A673 (cell line): ENCODE results near the gene SAMD13. TPM values are rescaled to one million over a fixed set of nuclear protein-coding genes. Genes with fewer than 3 reads are reported as not detected.

Experiments used
- BruUV-seq: library from RNA; stranded (reverse); fragments of 400-500 nt; replicated peaks from 2 replicates; lab custom pipeline; 2021; lab: Mats Ljungman, UMichigan
- CTCF ChIA-PET: fragments of 300-600 bp; sonication (Branson Sonifier 250); formaldehyde crosslinking; loops from one replicate; lab custom pipeline; 2022; ENCODE audit warnings: antibody characterized with exemption; lab: Charles Lee
- POLR2A ChIA-PET: fragments of 300-600 bp; sonication (Branson Sonifier 250); formaldehyde crosslinking; loops from one replicate; lab custom pipeline; 2022; ENCODE audit warnings: antibody characterized with exemption; ENCODE audit not compliant: low non-redundant PET; lab: Charles Lee
- DNase-seq: peaks from one replicate; pipeline ENCODE4 v3.0.0-alpha.2; 2015; ENCODE audit warnings: low spot score
- H3K27ac ChIP-seq: fragments of 200-600 bp; sonication (generic); 2 replicates; pipeline ENCODE4 v1.5.1; 2016; ENCODE audit warnings: mixed run types, low read depth, mild to moderate bottlenecking, mixed read lengths, antibody characterized with exemption, low read length; ENCODE audit not compliant: poor library complexity, severe bottlenecking
- H3K27me3 ChIP-seq: fragments of 200-600 bp; sonication (generic); replicated peaks from 2 replicates; pipeline ENCODE4 v1.6.1; 2017; ENCODE audit warnings: mixed run types, low read depth, mild to moderate bottlenecking, mixed read lengths, antibody characterized with exemption, low read length; ENCODE audit not compliant: insufficient read depth, poor library complexity
- H3K36me3 ChIP-seq: fragments of 200-600 bp; sonication (generic); 2 replicates; pipeline ENCODE4 v1.6.1; 2016; ENCODE audit warnings: mixed run types, mild to moderate bottlenecking, mixed read lengths, antibody characterized with exemption, low read length; ENCODE audit not compliant: insufficient read depth, poor library complexity, severe bottlenecking
- H3K4me1 ChIP-seq: fragments of 200-600 bp; sonication (generic); 2 replicates; pipeline ENCODE4 v1.6.1; 2017; ENCODE audit warnings: mixed run types, mild to moderate bottlenecking, mixed read lengths, antibody characterized with exemption, low read length; ENCODE audit not compliant: insufficient read depth, poor library complexity, severe bottlenecking
- H3K4me3 ChIP-seq: fragments of 200-600 bp; sonication (generic); 2 replicates; pipeline ENCODE4 v1.5.1; 2016; ENCODE audit warnings: low read depth, mixed run types, mild to moderate bottlenecking, mixed read lengths, low read length; ENCODE audit not compliant: poor library complexity, severe bottlenecking
- H3K9me3 ChIP-seq: fragments of 200-600 bp; sonication (generic); 2 replicates; pipeline ENCODE4 v1.6.1; 2016; ENCODE audit warnings: mixed run types, low read depth, mild to moderate bottlenecking, mixed read lengths, antibody characterized with exemption, low read length; ENCODE audit not compliant: poor library complexity, severe bottlenecking
- CTCF ChIP-seq: fragments of 300-800, 200-600 bp; sonication (generic); conservative IDR thresholded peaks from 2 replicates; pipeline ENCODE4 v1.5.1; 2017; ENCODE audit warnings: low read depth, mild to moderate bottlenecking, antibody characterized with exemption, low read length, moderate library complexity, mixed read lengths
- EZH2 ChIP-seq: fragments of 200-600 bp; sonication (generic); IDR thresholded peaks from 2 replicates; pipeline ENCODE4 v1.6.1; 2017; ENCODE audit warnings: borderline replicate concordance, low read depth, mild to moderate bottlenecking, mixed read lengths, antibody characterized with exemption, low read length; ENCODE audit not compliant: poor library complexity, severe bottlenecking
- intact Hi-C: fragments of 100-400 bp; cut with micrococcal nuclease; formaldehyde crosslinking; loops from one replicate; pipeline ENCODE4 v1.10.0; 2022; ENCODE audit not compliant: unreplicated experiment
- total RNA-seq: library from RNA; stranded (reverse); gene quantifications from 2 replicates; pipeline ENCODE4 v1.2.3, GENCODE V29; 2021

Gene SAMD13
- total RNA-seq, 1 experiment from 2014 or later: 1.2 TPM

GRCh38 chr1:84319662-84320061 is 18.2 kb downstream of the SAMD13 start:
- no peak for DNase-seq
- no peak overlapping the region for H3K4me3 ChIP-seq
- H3K4me1 ChIP-seq: no peaks in the 10 kb centered on the region
- intact Hi-C loops: no loop called here
- no peaks in the 10 kb centered on the region for H3K27me3 ChIP-seq
- peaks cover 14% of the 10 kb centered on the region for H3K9me3 ChIP-seq
- H3K36me3 ChIP-seq: no peaks in the 10 kb centered on the region
- H3K27ac ChIP-seq: no peak overlapping the region
- POLR2A ChIA-PET: no interaction called here
- BruUV-seq: no TSS peak
- TF ChIP-seq EZH2: no peak
- TF ChIP-seq CTCF: no peak
- CTCF ChIA-PET: no interaction called here

GRCh38 chr1:84327830-84328229 is 26.3 kb downstream of the SAMD13 start:
- no peaks in the 10 kb centered on the region for H3K27me3 ChIP-seq
- TF ChIP-seq EZH2: no peak
- no peak for TF ChIP-seq CTCF
- intact Hi-C loops: no loop called here
- no peaks in the 10 kb centered on the region for H3K36me3 ChIP-seq
- no peak for DNase-seq
- H3K27ac ChIP-seq: no peak overlapping the region
- no peaks in the 10 kb centered on the region for H3K4me1 ChIP-seq
- ChIA-PET POLR2A (no interaction called here), CTCF (no interaction called here)
- BruUV-seq: no TSS peak
- no peaks in the 10 kb centered on the region for H3K9me3 ChIP-seq
- no peak overlapping the region for H3K4me3 ChIP-seq

- ChIA-PET CTCF (no interaction called here), POLR2A (no interaction called here)
These were observed 28.8 kb downstream of the SAMD13 start for GRCh38 chr1:84330125-84330984.

More at GRCh38 chr1:84330125-84330984, 28.8 kb downstream of the SAMD13 start:
- Histone ChIP-seq H3K27me3 (no peaks in the 10 kb centered on the region), H3K9me3 (peaks cover 5% of the 10 kb centered on the region), H3K4me1 (no peaks in the 10 kb centered on the region), H3K27ac (no peak overlapping the region), H3K36me3 (no peaks in the 10 kb centered on the region), H3K4me3 (no peak overlapping the region)
- no TSS peak for BruUV-seq
- DNase-seq: no peak
- no peak for TF ChIP-seq EZH2
- no peak for TF ChIP-seq CTCF
- intact Hi-C loops: no loop called here
